Pancreas (tissue), 10 donors: ENCODE results near the gene PTPRS. TPM values are rescaled to one million over a fixed set of nuclear protein-coding genes. Genes with fewer than 3 reads are reported as not detected.

ENCODE experiments used
- ATAC-seq, 4 donors: fragments of 200-7000 bp; cut with Tn5 transposase; one replicate each; pipeline versions ENCODE4 v1.8.0 to v1.9.1; 2020; ENCODE audit warnings: mild to moderate bottlenecking in 4 of 4, moderate library complexity in 4 of 4
- DNase-seq, 6 donors: peaks; one replicate each; pipeline ENCODE4 v3.0.0-alpha.2; 2020
- FAIRE-seq: peaks from 2 replicates; lab custom pipeline; 2012; peaks lifted over from hg19 to GRCh38; lab: Jason Lieb, UNC
- H3K27ac ChIP-seq, 4 donors: fragments of 200-600 bp; sonication (generic); 1 replicate in 3 of 4; 2 replicates in 1 of 4; pipeline versions ENCODE4 v1.5.0 to v1.8.0; 2020
- H3K27me3 ChIP-seq, 4 donors: fragments of 200-600 bp; one replicate each; pipeline ENCODE4 v1.8.0; 2021
- H3K36me3 ChIP-seq, 3 donors: fragments of 200-600 bp; sonication (generic) in 1 of 3; one replicate each; pipeline versions ENCODE4 v1.5.0 to v1.8.0; 2020 to 2021
- H3K4me1 ChIP-seq, 3 donors: fragments of 200-600 bp; one replicate each; pipeline ENCODE4 v1.8.0; 2021
- H3K4me3 ChIP-seq, 4 donors: fragments of 200-600 bp; sonication (generic) in 2 of 4; one replicate each; pipeline versions ENCODE4 v1.5.0 to v1.8.0; 2020 to 2021
- H3K9me3 ChIP-seq, 4 donors: fragments of 200-600 bp; one replicate each; pipeline ENCODE4 v1.8.0; 2021
- CTCF ChIP-seq, 4 donors: fragments of 200-600 bp; sonication (generic) in 3 of 4; IDR thresholded peaks; one replicate each; pipeline versions ENCODE4 v1.5.0 to v1.8.0; 2021; ENCODE audit warnings: antibody characterized with exemption in 4 of 4
- WGBS, 2 donors: extraction: QIAGEN DNeasy Blood & Tissue Kit; methylation state at CpG; one replicate each; pipeline ENCODE4 v1.1.7; 2013; 5-methylcytosine and 5-hydroxymethylcytosine counted together
- intact Hi-C, 3 donors: fragments of 100-400 bp; cut with DNase I; formaldehyde crosslinking; loops; one replicate each; pipeline versions ENCODE4 v1.11.1 to v1.14.2; 2022
- polyA plus RNA-seq, 2 donors: library from polyadenylated mRNA; stranded (reverse); fragments of 200-250 nt; gene quantifications; one replicate each; pipeline ENCODE4 v1.2.3, GENCODE V29; 2013
- total RNA-seq, 6 donors: library from RNA; stranded (reverse); fragmentation: NEBNext Ultra II Directional in 4 of 6; extraction: Animal tissue kit (Norgen Biotek cat#: 25700) in 4 of 6; gene quantifications; one replicate each; pipeline versions ENCODE4 v1.2.1 to v1.2.4, GENCODE V29; 2021 to 2023
- donor health status: healthy with polysubstance abuse.
- donor health status: DM: no; HTN: no; CAD: no; lungs with moderate emphysema.
- donor health status: DM: no; HTN: no; CAD: no.
- donor health status: control.
- donor health status: control.
- donor health status: Bipolar disorder and iron deficiency.
- donor health status: DM: yes; HTN: yes; CAD: no.
- donor health status: DM: no; HTN: no; CAD: no.
- donor health status: DM: no; HTN: no; CAD: no.
- donor health status: DM: yes; HTN: yes; CAD: no.

PTPRS gene
- total and polyA plus RNA-seq, 8 donors: 14.8 to 91.2 (median 69.4) TPM

DNA sequence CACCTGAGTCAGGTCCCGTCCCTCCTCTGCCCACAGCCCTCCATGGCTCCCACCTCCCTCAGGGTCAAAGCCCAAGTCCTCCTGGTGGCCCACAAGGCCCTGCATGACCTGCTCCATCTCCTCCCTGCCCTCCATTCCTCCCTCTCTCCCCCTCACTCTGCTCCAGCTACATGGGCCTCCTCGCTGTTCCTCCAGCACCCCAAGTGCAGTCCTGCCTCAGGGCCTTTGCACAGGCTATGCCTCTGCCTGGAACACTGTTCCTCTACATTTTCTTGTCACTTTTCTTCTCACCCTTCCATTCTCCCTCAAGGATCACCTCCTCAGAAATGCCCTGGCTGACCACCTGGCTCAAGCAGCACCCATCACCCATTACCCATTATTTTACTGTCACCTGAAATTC, 41.5 kb downstream of the PTPRS start:
- 91 to 100% methylated on average over 2 of the region's 2 CpGs for WGBS, 2 donors
- FAIRE-seq (no peak), ATAC-seq (no peak), DNase-seq (no peak)
- intact Hi-C loops: no loop called here
- no peaks in the 10 kb centered on the region for H3K9me3 ChIP-seq
- no peaks in the 10 kb centered on the region for H3K27me3 ChIP-seq
- H3K27ac ChIP-seq: no peak overlapping the region
- TF ChIP-seq CTCF (IDR thresholded peaks at IDR 0.05): no peak
- H3K4me1 ChIP-seq: no peaks in the 10 kb centered on the region
- no peaks in the 10 kb centered on the region for H3K36me3 ChIP-seq
- H3K4me3 ChIP-seq: no peak overlapping the region

DNA sequence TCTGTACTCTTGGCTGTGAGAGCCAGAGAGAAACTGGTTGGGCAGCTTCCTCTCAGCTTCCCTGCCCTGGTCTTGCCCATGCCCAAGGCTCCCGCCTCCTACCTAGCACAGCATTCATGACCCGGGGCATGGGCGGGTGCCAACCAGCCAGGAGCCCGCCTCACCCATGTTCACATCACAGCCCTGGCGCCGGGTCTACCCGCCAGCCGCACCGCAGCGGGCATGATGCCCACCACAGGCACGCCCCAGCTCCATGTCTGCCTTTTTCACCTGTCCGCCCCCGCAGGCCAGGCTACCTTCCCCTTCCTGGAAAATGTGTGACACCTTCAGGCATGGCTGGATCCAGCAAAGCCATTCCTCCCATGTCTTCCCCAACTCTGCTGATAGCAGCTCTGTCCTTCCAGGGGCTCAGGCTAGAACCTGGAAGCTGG, 42.1 kb downstream of the PTPRS start:
- no peaks in the 10 kb centered on the region for H3K27me3 ChIP-seq
- H3K27ac ChIP-seq: peak overlapping the region in 2 of 4 donors; percentile 37 to 50
- H3K4me3 ChIP-seq: no peak overlapping the region
- DNase-seq (peak; percentile 64 to 87 (median 74)), ATAC-seq (peak; percentile 65 to 80 (median 76)), FAIRE-seq (no peak)
- H3K4me1 ChIP-seq: peaks cover 0 to 3% (median 0%) of the 10 kb centered on the region in 3 donors
- no peaks in the 10 kb centered on the region for H3K9me3 ChIP-seq
- no peak for TF ChIP-seq CTCF (IDR thresholded peaks at IDR 0.05)
- WGBS, 2 donors: 73 to 76% methylated on average over 13 of the region's 13 CpGs
- intact Hi-C loops: no loop called here
- H3K36me3 ChIP-seq: no peaks in the 10 kb centered on the region

GRCh38 chr19:5297272-5297669, 43.3 kb downstream of the PTPRS start:
- no peaks in the 10 kb centered on the region for H3K27me3 ChIP-seq
- FAIRE-seq (no peak), DNase-seq (no peak), ATAC-seq (no peak)
- no peak overlapping the region for H3K4me3 ChIP-seq
- 93 to 97% methylated on average over 6 of the region's 6 CpGs for WGBS, 2 donors
- intact Hi-C loops: no loop called here
- TF ChIP-seq CTCF (IDR thresholded peaks at IDR 0.05): no peak
- peaks cover 0 to 5% (median 0%) of the 10 kb centered on the region in 3 donors for H3K4me1 ChIP-seq
- H3K36me3 ChIP-seq: no peaks in the 10 kb centered on the region
- no peak overlapping the region for H3K27ac ChIP-seq
- H3K9me3 ChIP-seq: no peaks in the 10 kb centered on the region

DNA sequence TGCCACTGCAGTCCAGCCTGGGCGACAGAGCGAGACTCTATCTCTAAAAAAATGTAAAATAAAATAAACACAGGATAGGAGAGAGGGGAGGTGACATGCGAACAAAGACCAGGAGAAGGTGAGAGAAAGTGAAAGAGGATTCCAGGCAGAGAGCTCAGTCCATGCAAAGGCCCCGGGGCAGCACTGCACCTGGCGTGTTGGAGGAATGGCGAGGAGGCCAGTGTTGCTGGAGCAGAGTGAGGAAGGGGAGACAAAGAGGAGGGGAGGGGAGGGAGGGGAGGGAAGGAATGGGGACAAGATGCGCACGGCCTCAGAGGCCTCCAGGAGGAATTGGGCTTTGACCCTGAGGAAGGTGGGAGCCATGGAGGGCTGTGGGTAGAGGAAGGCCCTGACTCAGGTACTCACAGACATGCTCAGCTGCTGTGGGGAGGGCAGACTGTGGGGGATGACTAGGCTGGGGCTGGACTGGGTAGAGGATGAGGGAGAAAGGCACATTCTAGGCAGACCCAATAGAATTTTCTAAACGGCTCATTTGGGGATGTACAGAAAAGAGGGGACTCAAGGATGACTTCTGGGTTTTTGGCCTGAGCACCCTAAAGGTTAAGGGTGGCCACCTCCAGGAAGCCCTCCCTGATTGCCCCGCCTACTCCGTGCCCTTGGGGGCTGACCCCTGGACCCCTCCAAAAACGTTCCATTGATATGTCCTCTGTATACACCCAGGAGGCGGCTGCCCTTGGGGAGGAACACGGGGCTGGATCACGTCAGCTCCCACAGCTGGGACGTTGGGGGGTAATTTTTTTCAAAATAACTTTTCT, 43.9 kb downstream of the PTPRS start:
- TF ChIP-seq CTCF (IDR thresholded peaks at IDR 0.05): no peak

GRCh38 chr19:5296021-5296420, 44.6 kb downstream of the PTPRS start:
- intact Hi-C loops: no loop called here
- WGBS, 2 donors: 93% methylated on average over 6 of the region's 6 CpGs
- Histone ChIP-seq H3K27ac (no peak overlapping the region), H3K9me3 (no peaks in the 10 kb centered on the region), H3K36me3 (no peaks in the 10 kb centered on the region), H3K4me1 (peaks cover 0 to 15% (median 8%) of the 10 kb centered on the region in 3 donors), H3K4me3 (no peak overlapping the region), H3K27me3 (no peaks in the 10 kb centered on the region)
- DNase-seq (no peak), ATAC-seq (no peak), FAIRE-seq (no peak)
- no peak for TF ChIP-seq CTCF (IDR thresholded peaks at IDR 0.05)

More for the DNA sequence above, 43.9 kb downstream of the PTPRS start:
- Histone ChIP-seq H3K4me3 (no peak overlapping the region), H3K4me1 (peaks cover 0 to 9% (median 3%) of the 10 kb centered on the region in 3 donors), H3K36me3 (no peaks in the 10 kb centered on the region), H3K27me3 (no peaks in the 10 kb centered on the region), H3K9me3 (no peaks in the 10 kb centered on the region), H3K27ac (no peak overlapping the region)
- intact Hi-C loops: no loop called here
- WGBS, 2 donors: 81 to 86% methylated on average over 16 of the region's 16 CpGs
- FAIRE-seq (no peak), ATAC-seq (no peak), DNase-seq (no peak)
